ENCODE data around the gene MRPL24. TPM values are rescaled to one million over a fixed set of nuclear protein-coding genes. Genes with fewer than 3 reads are reported as not detected.

Gene MRPL24
- total and polyA plus RNA-seq, 9 of the 15 experiments (the other 6 are each of a cell fraction or from before 2014, with no cell fraction given) = 74.3 to 267 (median 113) TPM

DNA sequence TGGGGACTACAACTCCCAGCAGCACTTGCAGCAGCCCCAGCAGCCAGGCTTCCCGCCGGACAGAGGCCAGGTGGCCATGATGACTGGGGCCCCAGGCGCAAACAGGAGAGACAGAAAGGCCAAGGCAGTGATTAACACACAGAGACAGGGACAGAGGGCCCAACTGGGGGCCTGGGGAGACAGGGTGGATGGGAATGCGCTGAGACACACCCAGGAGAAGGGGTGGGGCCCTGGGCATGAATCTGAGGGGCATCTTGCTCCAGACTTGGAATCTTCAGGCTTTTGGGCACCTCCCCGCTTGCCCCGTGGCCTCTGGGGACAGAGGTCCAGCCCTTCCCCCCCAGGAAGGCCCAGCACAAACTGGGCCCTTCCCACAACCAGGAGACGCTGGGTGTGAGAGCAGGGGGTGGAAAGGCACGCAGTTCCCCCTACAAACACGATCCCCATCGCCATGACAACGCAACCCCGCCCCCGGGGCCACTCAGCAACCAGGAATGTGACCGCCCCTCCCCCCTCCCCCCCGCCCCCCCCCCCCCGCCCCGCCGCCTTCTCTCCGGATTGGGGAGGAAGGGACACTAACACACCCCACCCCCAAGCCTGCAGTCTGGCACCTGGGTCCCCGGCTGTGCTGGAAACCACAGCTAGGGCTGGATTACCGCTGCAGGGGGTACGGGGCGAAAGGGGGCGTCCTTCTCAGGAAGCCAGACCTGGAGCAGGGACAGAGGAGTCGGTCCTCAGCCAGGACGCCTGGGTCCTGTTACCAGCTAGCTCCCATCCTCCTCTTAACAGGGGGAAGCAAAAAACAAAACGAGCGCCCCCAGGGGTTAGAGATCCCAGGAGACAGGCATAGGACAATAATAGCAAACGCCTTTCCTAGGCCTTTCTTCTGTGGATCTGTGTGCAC, 6.1 kb upstream of the MRPL24 start (continued):
- TF ChIP-seq SAFB2 (IDR thresholded peaks at IDR 0.05; ENCODE audit: borderline replicate concordance, low read depth, low read length, severe bottlenecking) (no peak), ARID1B (IDR thresholded peaks at IDR 0.05) (0 out of 2 replicates have a peak, but pooled peaks have one; percentile 7), CSDE1 (IDR thresholded peaks at IDR 0.05) (no peak; a peak in 1 of 4 replicates), CHD2 (IDR thresholded peaks at IDR 0.05; ENCODE audit: low read depth, low read length) (0 out of 2 replicates have a peak, but pooled peaks have one; percentile 29), HNRNPH1 (optimal IDR thresholded peaks at IDR 0.05; ENCODE audit: low read depth, low read length) (no peak), ZNF263 (CRISPR knock-in tag; IDR thresholded peaks at IDR 0.05; ENCODE audit: borderline replicate concordance) (0 out of 2 replicates have a peak, but pooled peaks have one; percentile 26), ZNF717 (CRISPR knock-in tag; IDR thresholded peaks at IDR 0.05) (no peak)
- TF ChIP-seq, protein P1, sequence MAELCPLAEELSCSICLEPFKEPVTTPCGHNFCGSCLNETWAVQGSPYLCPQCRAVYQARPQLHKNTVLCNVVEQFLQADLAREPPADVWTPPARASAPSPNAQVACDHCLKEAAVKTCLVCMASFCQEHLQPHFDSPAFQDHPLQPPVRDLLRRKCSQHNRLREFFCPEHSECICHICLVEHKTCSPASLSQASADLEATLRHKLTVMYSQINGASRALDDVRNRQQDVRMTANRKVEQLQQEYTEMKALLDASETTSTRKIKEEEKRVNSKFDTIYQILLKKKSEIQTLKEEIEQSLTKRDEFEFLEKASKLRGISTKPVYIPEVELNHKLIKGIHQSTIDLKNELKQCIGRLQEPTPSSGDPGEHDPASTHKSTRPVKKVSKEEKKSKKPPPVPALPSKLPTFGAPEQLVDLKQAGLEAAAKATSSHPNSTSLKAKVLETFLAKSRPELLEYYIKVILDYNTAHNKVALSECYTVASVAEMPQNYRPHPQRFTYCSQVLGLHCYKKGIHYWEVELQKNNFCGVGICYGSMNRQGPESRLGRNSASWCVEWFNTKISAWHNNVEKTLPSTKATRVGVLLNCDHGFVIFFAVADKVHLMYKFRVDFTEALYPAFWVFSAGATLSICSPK (IDR thresholded peaks at IDR 0.05; ENCODE audit: borderline replicate concordance) = no peak
- TF ChIP-seq, protein P2, sequence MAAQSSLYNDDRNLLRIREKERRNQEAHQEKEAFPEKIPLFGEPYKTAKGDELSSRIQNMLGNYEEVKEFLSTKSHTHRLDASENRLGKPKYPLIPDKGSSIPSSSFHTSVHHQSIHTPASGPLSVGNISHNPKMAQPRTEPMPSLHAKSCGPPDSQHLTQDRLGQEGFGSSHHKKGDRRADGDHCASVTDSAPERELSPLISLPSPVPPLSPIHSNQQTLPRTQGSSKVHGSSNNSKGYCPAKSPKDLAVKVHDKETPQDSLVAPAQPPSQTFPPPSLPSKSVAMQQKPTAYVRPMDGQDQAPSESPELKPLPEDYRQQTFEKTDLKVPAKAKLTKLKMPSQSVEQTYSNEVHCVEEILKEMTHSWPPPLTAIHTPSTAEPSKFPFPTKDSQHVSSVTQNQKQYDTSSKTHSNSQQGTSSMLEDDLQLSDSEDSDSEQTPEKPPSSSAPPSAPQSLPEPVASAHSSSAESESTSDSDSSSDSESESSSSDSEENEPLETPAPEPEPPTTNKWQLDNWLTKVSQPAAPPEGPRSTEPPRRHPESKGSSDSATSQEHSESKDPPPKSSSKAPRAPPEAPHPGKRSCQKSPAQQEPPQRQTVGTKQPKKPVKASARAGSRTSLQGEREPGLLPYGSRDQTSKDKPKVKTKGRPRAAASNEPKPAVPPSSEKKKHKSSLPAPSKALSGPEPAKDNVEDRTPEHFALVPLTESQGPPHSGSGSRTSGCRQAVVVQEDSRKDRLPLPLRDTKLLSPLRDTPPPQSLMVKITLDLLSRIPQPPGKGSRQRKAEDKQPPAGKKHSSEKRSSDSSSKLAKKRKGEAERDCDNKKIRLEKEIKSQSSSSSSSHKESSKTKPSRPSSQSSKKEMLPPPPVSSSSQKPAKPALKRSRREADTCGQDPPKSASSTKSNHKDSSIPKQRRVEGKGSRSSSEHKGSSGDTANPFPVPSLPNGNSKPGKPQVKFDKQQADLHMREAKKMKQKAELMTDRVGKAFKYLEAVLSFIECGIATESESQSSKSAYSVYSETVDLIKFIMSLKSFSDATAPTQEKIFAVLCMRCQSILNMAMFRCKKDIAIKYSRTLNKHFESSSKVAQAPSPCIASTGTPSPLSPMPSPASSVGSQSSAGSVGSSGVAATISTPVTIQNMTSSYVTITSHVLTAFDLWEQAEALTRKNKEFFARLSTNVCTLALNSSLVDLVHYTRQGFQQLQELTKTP (IDR thresholded peaks at IDR 0.05; ENCODE audit: low read depth in 1 of 2, partially characterized antibody in 2 of 2) = peak; percentile 38 to 77
